Stimulated activated CD8-positive, alpha-beta memory T cell treated with anti-CD3 and anti-CD28 coated beads, Interleukin-15, amount 100 ng/mL, for 24 hours (primary cell): ENCODE measurements around the gene C12orf75.

Experiments used
- DNase-seq: peaks from one replicate; pipeline ENCODE4 v3.0.0-alpha.2; 2020; ENCODE audit warnings: low read depth

The C12orf75 gene

GRCh38 chr12:105418821-105419291 is 88.4 kb downstream of the C12orf75 start:
- no peak for DNase-seq

GRCh38 chr12:105419606-105420005 is 89.1 kb downstream of the C12orf75 start:
- no peak for DNase-seq

GRCh38 chr12:105420046-105420445 is 89.6 kb downstream of the C12orf75 start:
- DNase-seq: no peak

GRCh38 chr12:105420659-105421240 is 90.3 kb downstream of the C12orf75 start:
- peak; percentile 41 for DNase-seq
